Left lobe of liver (tissue), 2 donors: ENCODE data around the gene PDE10A. TPM values are rescaled to one million over a fixed set of nuclear protein-coding genes. Genes with fewer than 3 reads are reported as not detected.

Experiments
- ATAC-seq: fragments of 200-7000 bp; cut with Tn5 transposase; one replicate; pipeline ENCODE4 v1.9.1; 2020; ENCODE audit warnings: mild to moderate bottlenecking, moderate library complexity
- DNase-seq: peaks from one replicate; pipeline ENCODE4 v3.0.0-alpha.2; 2020; ENCODE audit warnings: low spot score
- total RNA-seq: library from RNA; stranded (reverse); gene quantifications from one replicate; pipeline ENCODE4 v1.2.1, GENCODE V29; 2021
- donor health status: DM: no; HTN: no; CAD: no; lungs with moderate emphysema.
- donor health status: DM: no; HTN: yes; CAD: no.

Gene PDE10A
- total RNA-seq, result 0.45 TPM

GRCh38 chr6:165662749-165663376, at the start of gene PDE10A:
Gene PDE10A (minus strand): TSS chr6:165663241. CDS start chr6:165662811, 430 bp downstream.
- DNase-seq (no peak), ATAC-seq (peak; percentile 43)

DNA sequence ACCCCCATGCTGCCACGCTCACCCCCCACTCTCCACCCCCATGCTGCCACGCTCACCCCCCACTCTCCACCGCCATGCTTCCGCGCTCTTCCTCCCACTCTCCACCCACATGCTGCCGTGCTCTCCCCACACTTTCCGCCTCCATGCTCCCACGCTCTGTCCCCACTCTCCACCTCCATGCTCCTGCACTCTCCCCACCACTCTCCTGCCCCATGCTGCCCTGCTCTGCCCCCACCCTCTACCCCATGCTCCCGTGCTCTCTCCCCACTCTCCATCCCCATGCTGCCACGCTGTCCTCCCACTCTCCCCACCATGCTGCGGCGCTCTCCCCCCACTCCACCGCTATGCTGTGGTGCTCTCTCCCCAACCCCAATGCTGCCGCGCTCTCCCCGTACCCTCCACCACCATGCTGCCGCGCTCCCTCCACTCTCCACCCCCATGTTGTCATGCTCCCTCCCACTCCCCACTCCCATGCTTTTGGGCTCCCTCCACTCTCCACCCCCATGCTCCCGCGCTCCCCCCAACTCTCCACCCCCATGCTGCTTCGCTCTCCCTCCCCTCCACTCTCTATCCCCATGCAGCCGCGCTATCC, 46.0 kb upstream of the PDE10A start:
- no peak for ATAC-seq
- no peak for DNase-seq

DNA sequence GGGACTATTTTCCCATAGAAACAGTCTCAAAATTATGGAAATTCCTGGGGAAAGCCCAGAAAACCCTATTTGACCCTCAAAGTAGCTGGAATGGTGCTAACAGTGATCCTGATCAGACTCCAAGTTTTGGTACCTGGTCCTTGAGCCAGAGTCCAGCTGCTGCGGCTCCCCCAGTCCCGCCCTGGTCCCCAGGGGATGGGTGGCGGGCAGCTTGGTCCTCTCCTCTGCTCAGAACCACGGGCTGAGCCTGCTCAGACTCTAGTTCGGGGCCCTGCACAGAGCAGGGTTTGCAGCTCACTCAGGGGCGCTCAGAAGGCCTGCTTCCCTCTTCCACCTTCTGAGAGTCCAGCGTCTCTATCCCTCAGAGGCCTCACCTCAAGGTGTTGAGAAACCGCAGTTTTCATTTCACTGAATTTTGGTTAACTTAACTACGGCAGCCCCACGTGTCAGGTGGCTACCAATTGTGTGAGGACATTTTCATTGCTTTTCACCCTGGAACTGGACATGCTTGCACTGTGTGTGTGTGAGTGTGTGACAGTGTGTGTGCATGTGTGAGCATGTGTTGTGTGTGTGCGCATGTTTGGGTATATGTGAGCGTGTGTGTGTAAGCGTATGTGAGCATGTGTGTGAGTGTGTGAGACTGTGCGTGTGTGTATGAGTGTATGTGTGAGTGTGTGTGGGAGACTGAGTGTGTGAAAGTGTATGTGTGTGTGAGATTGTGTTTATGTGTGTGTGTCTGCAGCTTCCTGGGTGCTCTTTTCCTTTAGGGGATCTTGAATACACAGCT, 44.2 kb upstream of the PDE10A start:
- no peak for ATAC-seq
- DNase-seq, result no peak

- ATAC-seq (no peak), DNase-seq (no peak)
Measured at GRCh38 chr6:165705941-165706340, 42.9 kb upstream of the PDE10A start.

GRCh38 chr6:165704045-165704748, 41.2 kb upstream of the PDE10A start:
- ATAC-seq, result no peak
- DNase-seq, result no peak

- ATAC-seq, result no peak
- no peak for DNase-seq
Measured at GRCh38 chr6:165702669-165703068, 39.6 kb upstream of the PDE10A start.

- ATAC-seq (no peak), DNase-seq (no peak)
Measured at GRCh38 chr6:165701564-165702354, 38.7 kb upstream of the PDE10A start.

DNA sequence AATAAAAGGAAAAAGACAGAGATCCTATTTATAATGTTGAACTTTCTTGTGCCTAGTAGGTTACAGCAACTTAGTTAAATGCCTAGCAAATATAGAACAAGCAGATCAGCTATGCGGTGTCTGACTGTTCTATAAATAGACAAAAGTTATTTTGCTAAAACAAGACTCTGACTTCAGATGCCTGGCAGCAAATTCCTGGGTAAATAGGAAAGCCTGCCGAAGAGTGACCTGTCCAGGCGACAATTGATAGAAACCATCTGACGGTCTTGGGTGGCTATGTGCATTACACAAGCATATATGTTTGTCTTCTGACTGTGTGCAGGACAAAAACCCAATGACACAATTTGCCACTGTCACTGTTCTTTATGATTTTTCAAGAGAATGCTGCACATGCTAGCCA, 38.0 kb upstream of the PDE10A start:
- ATAC-seq (no peak), DNase-seq (no peak)

GRCh38 chr6:165698868-165699267, 35.8 kb upstream of the PDE10A start:
- ATAC-seq (no peak), DNase-seq (no peak)

DNA sequence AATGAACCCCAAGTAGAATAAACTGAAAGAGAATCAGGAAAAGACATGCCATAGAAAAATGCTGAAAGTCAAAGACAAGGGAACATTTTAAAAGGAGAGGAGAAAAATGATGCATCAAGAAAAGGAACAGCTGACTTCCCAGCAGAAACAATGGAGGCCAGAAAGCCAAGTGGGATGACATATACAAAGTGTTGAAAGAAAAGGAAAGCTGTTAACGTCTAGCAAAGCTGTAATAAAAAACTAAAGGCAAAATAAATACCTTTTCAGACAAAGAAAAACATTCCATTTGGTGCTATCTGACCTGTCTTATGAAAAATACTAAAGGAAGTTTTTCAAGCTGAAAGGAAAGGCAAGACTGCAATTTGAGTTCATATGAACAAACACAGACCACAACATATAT, 34.1 kb upstream of the PDE10A start:
- no peak for ATAC-seq

DNA sequence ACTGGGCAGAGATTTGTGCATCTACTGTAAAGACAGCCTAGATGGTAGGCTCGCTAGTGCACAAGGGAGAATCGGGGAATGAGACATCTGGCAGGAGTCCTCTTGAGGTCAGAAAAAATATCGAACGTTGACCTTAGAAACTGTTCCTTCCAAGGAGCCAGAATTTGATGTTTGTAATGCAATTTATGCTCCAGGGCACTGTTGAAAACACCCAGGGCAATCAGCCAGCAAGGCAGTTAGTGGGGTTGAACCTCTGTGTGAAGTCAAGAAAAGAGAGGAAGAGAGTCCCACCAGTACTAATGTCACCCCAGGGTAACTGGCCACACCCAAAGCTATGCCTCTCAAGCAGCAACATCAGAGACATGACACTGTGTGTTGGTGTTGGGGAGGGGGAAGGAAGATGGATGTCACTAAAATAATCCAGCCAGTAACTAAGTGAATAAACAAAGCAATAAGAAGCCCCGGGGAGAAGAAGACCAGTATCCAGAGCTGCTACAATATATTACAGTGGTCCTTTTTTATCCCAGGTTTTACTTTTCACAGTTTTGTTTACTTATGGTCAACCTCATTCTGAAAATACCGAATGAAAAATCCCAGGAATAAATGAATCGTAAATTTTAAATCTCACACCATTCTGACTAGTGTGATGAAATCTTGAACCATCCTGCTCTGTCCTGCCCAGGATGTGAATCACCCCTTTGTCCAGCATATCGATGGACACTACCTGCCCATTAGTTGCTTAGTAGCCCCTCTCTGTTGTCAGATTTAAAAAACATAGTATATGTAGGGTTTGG, 32.9 kb upstream of the PDE10A start:
- DNase-seq, result no peak
- ATAC-seq, result no peak

More for the DNA sequence above, 34.1 kb upstream of the PDE10A start:
- no peak for DNase-seq

DNA sequence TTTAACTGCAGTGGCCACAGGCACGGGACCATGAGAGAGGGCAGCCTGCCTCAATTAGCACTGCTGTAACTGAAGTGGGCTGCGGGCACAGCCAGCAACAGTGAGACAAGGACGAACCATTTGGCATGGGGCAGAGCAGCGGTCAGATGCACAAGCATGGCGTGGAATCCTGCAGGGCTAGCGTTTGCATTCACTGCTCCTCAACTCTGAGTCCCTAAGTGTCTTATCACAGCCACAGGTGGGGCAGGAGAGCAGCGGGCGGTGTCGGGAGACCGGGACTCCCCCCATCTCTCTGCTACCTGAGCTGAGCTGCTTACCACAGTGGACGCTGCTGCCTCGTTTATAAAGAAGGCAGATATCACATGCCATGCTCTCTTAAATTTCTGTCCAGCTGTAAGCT, 31.3 kb upstream of the PDE10A start:
- ATAC-seq, result no peak
- no peak for DNase-seq

- no peak for ATAC-seq
- no peak for DNase-seq
Measured at GRCh38 chr6:165692106-165692653, 29.1 kb upstream of the PDE10A start.

DNA sequence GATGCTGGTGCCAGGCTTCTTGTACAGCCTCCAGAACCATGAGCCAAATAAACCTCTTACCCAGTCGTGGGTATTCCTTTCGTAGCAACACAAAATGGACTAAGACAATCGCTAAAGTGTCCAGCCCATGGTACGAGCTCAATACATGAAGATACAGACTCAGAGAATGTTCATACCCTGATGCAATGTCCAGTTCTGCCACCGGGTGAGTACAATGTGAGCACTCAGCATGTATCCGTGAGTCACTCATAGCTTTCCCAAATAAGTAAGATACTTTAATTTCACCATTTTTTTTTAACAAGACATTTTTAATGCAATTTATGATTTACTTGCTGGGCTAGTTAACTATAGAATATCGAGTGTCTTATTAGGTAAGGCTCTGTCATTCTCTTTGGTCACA, 26.7 kb upstream of the PDE10A start:
- ATAC-seq, result no peak
- no peak for DNase-seq

- ATAC-seq (no peak), DNase-seq (no peak)
Measured at GRCh38 chr6:165686596-165687365, 23.7 kb upstream of the PDE10A start.

GRCh38 chr6:165685302-165685701, 22.3 kb upstream of the PDE10A start:
- no peak for DNase-seq
- ATAC-seq, result no peak

GRCh38 chr6:165684333-165684732, 21.3 kb upstream of the PDE10A start:
- DNase-seq (no peak), ATAC-seq (no peak)

DNA sequence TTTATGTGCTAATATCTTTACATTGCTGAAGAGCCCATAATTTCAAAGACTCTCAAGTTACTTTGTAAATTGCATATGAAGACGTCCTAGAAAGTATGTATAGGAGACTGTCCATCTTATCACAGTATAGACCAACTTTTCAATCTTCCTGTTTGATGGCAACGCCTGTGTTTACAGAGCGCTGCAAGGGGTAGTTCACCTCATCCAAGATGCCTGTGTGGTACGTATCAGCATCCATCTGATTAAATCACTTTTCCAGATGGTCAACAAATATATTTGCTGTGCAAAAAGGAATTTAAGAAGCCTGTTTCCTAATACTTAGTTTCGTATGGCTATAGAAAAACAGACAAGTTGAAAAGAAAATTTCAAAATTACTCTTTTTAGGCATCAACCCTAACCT, 17.9 kb upstream of the PDE10A start:
- ATAC-seq (no peak), DNase-seq (no peak)

GRCh38 chr6:165679326-165679725, 16.3 kb upstream of the PDE10A start:
- ATAC-seq, result no peak
- no peak for DNase-seq
